NB4 (cell line): ENCODE results near the gene CMTM3.

Source experiments
- DNase-seq: peaks from one replicate; pipeline ENCODE4 v3.0.0; 2010; ENCODE audit warnings: low read depth
- H3K4me3 ChIP-seq: one replicate; pipeline ENCODE4 v1.5.1; 2011; ENCODE audit warnings: mild to moderate bottlenecking, low read depth, low read length, moderate library complexity
- CTCF ChIP-seq: IDR thresholded peaks from one replicate; pipeline ENCODE4 v1.5.1; 2012; ENCODE audit warnings: low read depth, low read length
- MAX ChIP-seq: IDR thresholded peaks from 2 replicates; pipeline ENCODE4 v1.6.1; 2011; ENCODE audit warnings: low read depth, low read length
- MYC ChIP-seq: IDR thresholded peaks from 2 replicates; pipeline ENCODE4 v1.6.1; 2011; ENCODE audit warnings: low read depth, low read length
- POLR2A ChIP-seq: IDR thresholded peaks from 2 replicates; pipeline ENCODE4 v1.6.1; 2011; ENCODE audit warnings: mild to moderate bottlenecking; ENCODE audit not compliant: insufficient read length; ENCODE audit errors: extremely low read depth

The CMTM3 gene

GRCh38 chr16:66616592-66616991, 12.1 kb downstream of the CMTM3 start:
- no peak for DNase-seq

GRCh38 chr16:66617010-66617434, 12.5 kb downstream of the CMTM3 start:
- TF ChIP-seq POLR2A, result no peak
- TF ChIP-seq CTCF, result no peak
- no peak for TF ChIP-seq MYC
- TF ChIP-seq MAX, result no peak
- H3K4me3 ChIP-seq, result no peak overlapping the region
- DNase-seq, result no peak

More at GRCh38 chr16:66616592-66616991, 12.1 kb downstream of the CMTM3 start:
- H3K4me3 ChIP-seq, result no peak overlapping the region
- no peak for TF ChIP-seq POLR2A
- no peak for TF ChIP-seq MYC
- no peak for TF ChIP-seq MAX
- TF ChIP-seq CTCF, result no peak

- no peak for DNase-seq
- no peak overlapping the region for H3K4me3 ChIP-seq
- TF ChIP-seq MYC (no peak), MAX (no peak), POLR2A (no peak), CTCF (no peak)
Observed at GRCh38 chr16:66617728-66618127, 13.2 kb downstream of the CMTM3 start.

- no peak overlapping the region for H3K4me3 ChIP-seq
- no peak for DNase-seq
Observed at GRCh38 chr16:66618588-66619375, 14.3 kb downstream of the CMTM3 start.

More at GRCh38 chr16:66618588-66619375, 14.3 kb downstream of the CMTM3 start:
- TF ChIP-seq MAX, result no peak
- no peak for TF ChIP-seq MYC
- TF ChIP-seq POLR2A, result no peak
- TF ChIP-seq CTCF, result no peak
